Activated B cell treated with CpG ODN at 0.5 μM for 24 hours (primary cell): ENCODE results near the gene ADNP2. TPM values are rescaled to one million over a fixed set of nuclear protein-coding genes. Genes with fewer than 3 reads are reported as not detected.

Experiments used
- ATAC-seq: fragments of 200-7000 bp; cut with Tn5 transposase; one replicate; pipeline ENCODE4 v1.10.0; 2021; ENCODE audit warnings: low read depth, mild to moderate bottlenecking, moderate library complexity
- CTCF ChIA-PET: fragments of 350-600 bp; sonication (Branson Sonifier 250); formaldehyde crosslinking; loops from one replicate; lab custom pipeline; 2021; ENCODE audit warnings: antibody characterized with exemption; lab: Charles Lee
- POLR2A ChIA-PET: fragments of 350-600 bp; sonication (Branson Sonifier 250); formaldehyde crosslinking; loops from one replicate; lab custom pipeline; 2021; ENCODE audit warnings: antibody characterized with exemption; lab: Charles Lee
- DNase-seq: peaks from one replicate; pipeline ENCODE4 v3.0.0; 2022
- H3K27ac Mint-ChIP-seq: one replicate; pipeline ENCODE4 v1.8.0; 2020; ENCODE audit warnings: mixed read lengths
- H3K27me3 Mint-ChIP-seq: one replicate; pipeline ENCODE4 v1.8.0; 2021; ENCODE audit warnings: mixed read lengths
- H3K36me3 Mint-ChIP-seq: one replicate; pipeline ENCODE4 v1.8.0; 2021; ENCODE audit warnings: low read depth, mixed read lengths
- H3K4me1 Mint-ChIP-seq: one replicate; pipeline ENCODE4 v1.8.0; 2021; ENCODE audit warnings: mixed read lengths
- H3K4me3 Mint-ChIP-seq: one replicate; pipeline ENCODE4 v1.8.0; 2020; ENCODE audit warnings: mild to moderate bottlenecking, mixed read lengths
- H3K9me3 Mint-ChIP-seq: one replicate; pipeline ENCODE4 v1.8.0; 2020; ENCODE audit warnings: mixed read lengths
- CTCF ChIP-seq: fragments of 200-600 bp; IDR thresholded peaks from one replicate; pipeline ENCODE4 v1.8.0; 2022; ENCODE audit warnings: antibody characterized with exemption, mild to moderate bottlenecking
- intact Hi-C: fragments of 100-400 bp; cut with micrococcal nuclease; formaldehyde crosslinking; loops from one replicate; pipeline ENCODE4 v1.15.1; 2024
- total RNA-seq: library from RNA; stranded (reverse); gene quantifications from 2 replicates; pipeline ENCODE4 v1.2.3, GENCODE V29; 2022

ADNP2 gene
- total RNA-seq, 1 donor from 2014 or later, result 19.7 TPM

DNA sequence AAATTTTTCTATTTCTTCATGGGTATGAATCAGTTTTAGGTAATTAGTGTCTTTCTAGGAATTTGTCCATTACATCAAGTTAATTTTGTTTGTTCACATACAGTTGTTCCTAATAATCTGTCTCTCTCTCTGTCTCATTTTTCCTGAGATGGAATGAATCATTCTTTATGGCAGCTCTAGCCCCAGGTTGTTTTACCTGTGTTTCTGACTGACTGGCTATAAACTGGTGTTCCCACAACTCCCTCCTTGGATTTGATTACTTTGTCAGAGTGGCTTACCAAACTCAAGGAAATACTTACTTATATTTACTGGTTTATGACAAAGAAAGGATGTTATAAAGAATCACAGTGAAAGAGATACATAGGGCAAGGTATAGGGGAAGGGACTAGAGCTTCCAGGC, 15.1 kb downstream of the ADNP2 start:
- Mint-ChIP-seq H3K9me3 (peaks cover 3% of the 10 kb centered on the region), H3K27ac (no peak overlapping the region), H3K4me1 (peaks cover 2% of the 10 kb centered on the region), H3K36me3 (peaks cover 43% of the 10 kb centered on the region), H3K4me3 (no peak overlapping the region), H3K27me3 (no peaks in the 10 kb centered on the region)
- intact Hi-C loops, result no loop called here
- ChIA-PET POLR2A (no interaction called here), CTCF (no interaction called here)
- no peak for TF ChIP-seq CTCF
- DNase-seq (no peak), ATAC-seq (no peak)

- H3K9me3 Mint-ChIP-seq, result peaks cover 3% of the 10 kb centered on the region
- no peak overlapping the region for H3K4me3 Mint-ChIP-seq
- H3K36me3 Mint-ChIP-seq, result peaks cover 34% of the 10 kb centered on the region
- intact Hi-C loops, result no loop called here
- DNase-seq (no peak), ATAC-seq (no peak)
- ChIA-PET POLR2A (no interaction called here), CTCF (no interaction called here)
- no peaks in the 10 kb centered on the region for H3K27me3 Mint-ChIP-seq
- no peak overlapping the region for H3K27ac Mint-ChIP-seq
- H3K4me1 Mint-ChIP-seq, result peaks cover 2% of the 10 kb centered on the region
- TF ChIP-seq CTCF, result no peak
Observed at GRCh38 chr18:80126797-80127196, 17.7 kb downstream of the ADNP2 start.

DNA sequence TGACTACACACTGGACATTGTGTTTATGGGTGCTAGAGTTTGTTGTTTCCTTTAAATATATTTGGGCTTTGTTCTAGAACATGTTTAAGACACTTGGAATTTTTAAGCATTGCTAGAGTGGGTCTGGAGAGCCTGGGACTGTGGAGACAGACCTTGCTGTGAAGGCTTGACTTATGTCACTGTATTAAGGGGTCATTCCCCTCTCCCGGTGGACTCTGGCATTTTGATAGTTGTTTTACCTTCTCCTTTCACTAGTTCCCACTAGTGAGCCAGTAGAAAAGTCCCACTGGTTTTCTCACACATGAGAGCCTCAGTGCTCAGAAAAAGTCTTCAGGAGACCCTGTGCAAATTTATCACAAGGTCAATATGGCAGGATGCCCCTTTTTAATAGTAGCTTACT, 18.6 kb downstream of the ADNP2 start:
- no peak for TF ChIP-seq CTCF
- ATAC-seq, result no peak
- H3K27me3 Mint-ChIP-seq, result no peaks in the 10 kb centered on the region
- DNase-seq, result no peak
- H3K27ac Mint-ChIP-seq, result no peak overlapping the region
- H3K36me3 Mint-ChIP-seq, result peaks cover 31% of the 10 kb centered on the region
- CTCF ChIA-PET, result no interaction called here
- H3K4me1 Mint-ChIP-seq, result peaks cover 2% of the 10 kb centered on the region
- no peak overlapping the region for H3K4me3 Mint-ChIP-seq
- H3K9me3 Mint-ChIP-seq, result peaks cover 3% of the 10 kb centered on the region
- intact Hi-C loops, result no loop called here
- POLR2A ChIA-PET, result no interaction called here

GRCh38 chr18:80129672-80130367, 20.8 kb downstream of the ADNP2 start:
- Mint-ChIP-seq H3K4me3 (no peak overlapping the region), H3K36me3 (peaks cover 45% of the 10 kb centered on the region), H3K4me1 (peaks cover 2% of the 10 kb centered on the region), H3K27ac (no peak overlapping the region), H3K9me3 (peaks cover 3% of the 10 kb centered on the region), H3K27me3 (no peaks in the 10 kb centered on the region)
- ChIA-PET CTCF (no interaction called here), POLR2A (no interaction called here)
- intact Hi-C loops, result no loop called here
- no peak for TF ChIP-seq CTCF
- DNase-seq, result no peak
- no peak for ATAC-seq

- Mint-ChIP-seq H3K27ac (no peak overlapping the region), H3K36me3 (peaks cover 52% of the 10 kb centered on the region), H3K27me3 (no peaks in the 10 kb centered on the region), H3K4me3 (no peak overlapping the region), H3K9me3 (peaks cover 3% of the 10 kb centered on the region), H3K4me1 (peaks cover 2% of the 10 kb centered on the region)
- ChIA-PET CTCF (no interaction called here), POLR2A (no interaction called here)
- DNase-seq (no peak), ATAC-seq (no peak)
- no peak for TF ChIP-seq CTCF
- intact Hi-C loops, result no loop called here
Observed at GRCh38 chr18:80130555-80130954, 21.5 kb downstream of the ADNP2 start.
